OCI-M1 (cell line): ENCODE results near the gene AANAT.
A peak's percentile ranks its signal among the peaks of the same experiment; 100 is the strongest.

Experiments used
- DNase-seq: peaks from one replicate; lab custom pipeline; 2025; lab: John Stamatoyannopoulos, UW

The AANAT gene

DNA sequence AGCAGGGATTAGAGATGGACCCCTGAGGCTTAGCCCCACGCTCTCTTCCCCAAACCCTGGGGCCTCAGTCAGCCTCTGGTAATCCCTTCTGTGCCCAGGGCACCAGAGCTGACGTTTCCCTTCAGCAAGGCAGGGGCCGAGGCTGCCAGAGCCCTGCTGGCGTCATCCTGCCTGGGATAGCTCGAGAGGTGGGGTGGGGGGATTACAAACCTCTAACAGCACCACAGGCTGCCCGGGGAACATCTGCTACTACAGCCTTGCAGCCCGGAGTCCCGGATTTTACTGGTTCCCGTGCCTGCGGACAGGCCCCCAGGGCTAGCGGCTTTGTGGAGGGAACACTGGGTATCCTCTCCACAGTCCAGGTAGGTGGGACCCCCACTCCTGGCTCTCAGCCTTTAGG, at the start of gene AANAT:
AANAT (plus strand) TSS at position 238 of the 400 bp plus-strand sequence. CDS start 1,144 bp downstream, outside the sequence.
- DNase-seq = no peak

DNA sequence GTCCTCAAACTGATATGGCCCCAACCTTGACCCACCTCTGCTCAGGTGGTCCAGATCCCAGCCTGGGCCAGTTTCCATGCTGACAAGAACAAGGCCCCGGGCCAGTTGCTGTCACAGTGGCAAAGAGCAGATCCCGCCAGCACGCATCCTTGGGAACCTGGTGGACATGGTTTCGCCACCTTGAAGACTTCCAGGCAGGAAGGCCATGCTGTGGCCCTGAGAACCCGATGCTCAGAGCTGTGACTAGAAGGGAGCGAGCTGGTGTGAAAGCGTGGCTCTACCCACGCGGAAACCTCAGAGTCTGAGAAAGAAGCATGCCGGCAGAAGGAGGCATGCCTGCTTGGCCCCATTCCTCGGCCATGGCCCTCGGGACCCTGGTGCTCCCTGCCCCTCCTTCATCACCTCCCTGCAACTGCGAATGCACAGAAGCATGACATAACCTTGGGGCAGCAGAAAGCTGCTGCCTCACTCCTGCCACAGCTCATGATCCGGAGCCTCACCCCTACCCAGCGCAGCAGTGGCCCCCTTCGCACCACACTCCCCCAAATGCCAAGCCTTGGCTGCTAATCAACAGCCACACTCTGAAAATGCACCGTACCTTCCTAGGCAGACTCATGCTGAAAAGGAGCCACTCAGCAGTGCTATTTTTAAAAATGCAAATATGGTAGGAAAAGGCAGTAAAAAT, 47.7 kb upstream of the AANAT start:
- DNase-seq = no peak

DNA sequence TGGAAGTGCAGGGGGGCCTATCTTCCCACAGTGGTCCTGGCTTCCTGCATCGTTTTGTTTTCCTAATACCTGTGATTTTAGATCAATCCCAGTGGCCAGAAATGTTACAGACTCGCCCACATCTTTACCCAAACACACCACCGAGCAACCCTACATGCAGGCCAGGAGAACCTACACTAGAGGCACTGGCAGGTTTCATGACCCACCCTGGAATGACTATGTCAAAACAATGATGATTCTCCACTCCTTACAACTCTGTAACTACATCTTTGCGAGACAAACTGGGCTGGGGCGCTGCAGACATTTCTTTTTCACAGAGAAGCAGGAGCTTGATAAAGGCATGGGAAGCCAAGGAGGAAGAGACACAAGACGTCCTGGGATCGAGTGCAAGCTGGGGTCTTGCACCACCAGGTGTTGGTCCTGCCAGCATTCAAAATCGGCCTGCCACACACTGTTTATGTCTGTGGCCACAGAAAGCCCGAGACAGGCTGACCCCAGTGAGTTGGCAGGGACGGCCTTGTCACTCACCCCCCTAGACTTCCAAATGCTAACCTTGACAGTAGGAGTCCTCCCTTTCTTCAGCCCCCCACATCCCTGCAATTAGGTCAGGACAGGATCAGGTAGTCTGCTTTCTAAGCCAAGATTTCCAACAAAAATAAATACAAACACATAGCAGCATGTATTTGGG, 46.9 kb upstream of the AANAT start:
- DNase-seq = no peak

DNA sequence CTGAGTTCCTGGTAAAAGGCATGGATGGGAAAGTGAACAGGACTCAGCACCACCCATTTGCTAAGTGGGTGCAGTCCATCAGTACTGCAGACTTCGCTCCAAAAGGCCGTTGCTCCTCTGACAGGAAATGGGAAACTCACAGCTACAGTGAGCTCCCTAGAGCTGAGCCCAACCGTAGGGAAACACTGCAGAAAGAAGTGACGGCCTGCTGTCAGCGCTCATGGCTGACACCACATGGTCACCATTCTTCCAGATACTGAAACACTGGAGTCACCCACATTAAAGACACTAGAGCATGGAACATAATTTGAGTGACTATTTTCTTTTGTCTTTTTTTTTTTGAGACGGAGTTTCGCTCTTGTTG, 46.4 kb upstream of the AANAT start:
- no peak for DNase-seq

DNA sequence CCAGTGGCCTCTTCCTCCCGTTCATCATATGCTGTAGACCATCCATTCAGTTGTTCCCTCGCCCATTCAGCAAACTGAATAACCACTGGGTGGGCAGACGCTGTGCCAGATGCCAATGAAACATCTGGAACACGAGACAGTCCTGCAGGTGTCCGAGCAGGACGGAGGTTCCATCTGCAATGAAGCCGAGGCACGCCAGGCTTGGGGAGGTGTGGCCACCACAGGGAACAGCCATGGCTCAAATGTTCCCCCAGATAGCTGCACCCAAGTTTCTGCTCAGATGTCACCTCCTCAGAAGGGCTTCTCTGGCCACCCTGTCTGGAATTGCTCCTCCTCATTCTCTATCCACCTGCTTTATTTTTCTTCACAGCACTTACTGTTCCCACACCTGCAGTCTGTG, 45.0 kb upstream of the AANAT start:
- no peak for DNase-seq

DNA sequence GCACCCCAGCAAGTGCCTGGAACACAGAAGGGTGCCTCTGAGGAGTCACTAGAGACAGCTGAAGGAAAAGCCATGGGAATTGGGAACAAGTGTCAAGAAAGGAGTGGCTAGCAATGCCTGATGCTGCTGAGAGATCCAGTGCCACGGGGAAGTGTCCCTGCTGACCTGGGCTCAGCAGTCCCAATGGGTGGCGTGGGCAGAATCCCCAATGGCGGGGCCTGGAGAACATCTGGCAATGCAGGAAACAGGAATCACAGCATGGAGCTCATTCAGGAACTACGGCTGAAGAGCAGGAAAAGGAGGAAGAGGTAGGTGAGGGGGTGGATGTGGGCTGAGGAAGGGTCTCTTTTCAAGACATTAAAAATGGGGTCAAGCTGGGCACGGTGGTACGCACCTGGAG, 44.5 kb upstream of the AANAT start:
- DNase-seq = no peak

DNA sequence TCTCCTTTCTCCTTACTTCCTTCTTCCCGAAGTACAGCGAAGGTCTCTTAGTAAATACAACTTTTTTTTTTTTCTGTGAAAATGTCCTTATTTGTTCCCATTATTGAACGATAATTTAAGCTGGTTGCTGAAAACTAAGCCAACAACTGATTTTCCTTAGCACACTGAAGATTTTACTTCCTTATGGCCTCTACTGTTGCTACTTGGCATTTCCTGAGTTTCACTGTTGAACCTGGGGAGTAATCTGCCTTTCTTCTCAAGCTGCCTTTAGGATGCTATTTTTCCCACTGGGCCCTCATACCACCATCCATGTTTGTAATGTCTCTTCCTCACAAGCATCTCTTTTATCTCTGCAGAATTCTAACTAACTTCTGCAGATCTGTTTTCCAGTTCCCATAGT, 40.5 kb upstream of the AANAT start:
- DNase-seq = no peak

DNA sequence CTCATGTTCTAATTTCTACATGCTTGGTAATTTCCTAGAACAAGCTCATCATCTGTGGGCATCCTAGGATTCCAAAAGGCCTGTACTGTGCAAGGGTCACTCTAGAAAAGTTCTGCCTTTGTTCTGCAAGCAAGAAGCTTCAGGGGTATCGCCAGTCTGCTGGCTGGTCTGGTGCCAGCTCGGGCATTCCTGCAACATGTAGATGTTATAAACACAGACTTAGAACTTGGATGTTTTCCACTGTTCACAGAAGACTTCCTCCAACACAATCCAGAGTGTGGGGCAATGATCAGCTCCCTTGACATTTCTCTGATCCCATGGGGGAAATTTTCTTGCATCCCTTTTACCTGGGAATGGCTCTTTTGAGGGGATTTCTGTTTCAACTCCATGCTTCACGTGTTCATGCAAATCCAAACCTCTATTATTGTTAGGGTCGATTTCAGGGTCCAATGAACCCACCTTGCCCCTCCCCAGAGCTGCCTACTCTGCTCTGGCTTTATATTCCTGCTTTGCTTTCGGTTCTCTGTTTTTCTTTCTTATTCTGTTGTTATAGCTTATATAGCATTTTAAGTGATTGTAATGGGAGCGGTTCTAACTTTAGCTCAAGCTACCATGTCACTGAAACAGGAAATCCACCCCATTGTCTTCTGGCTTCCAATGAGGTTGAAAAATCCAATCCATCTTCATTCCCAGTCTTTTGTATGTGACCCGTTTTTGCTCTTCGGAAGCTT, 39.7 kb upstream of the AANAT start:
- DNase-seq = no peak

DNA sequence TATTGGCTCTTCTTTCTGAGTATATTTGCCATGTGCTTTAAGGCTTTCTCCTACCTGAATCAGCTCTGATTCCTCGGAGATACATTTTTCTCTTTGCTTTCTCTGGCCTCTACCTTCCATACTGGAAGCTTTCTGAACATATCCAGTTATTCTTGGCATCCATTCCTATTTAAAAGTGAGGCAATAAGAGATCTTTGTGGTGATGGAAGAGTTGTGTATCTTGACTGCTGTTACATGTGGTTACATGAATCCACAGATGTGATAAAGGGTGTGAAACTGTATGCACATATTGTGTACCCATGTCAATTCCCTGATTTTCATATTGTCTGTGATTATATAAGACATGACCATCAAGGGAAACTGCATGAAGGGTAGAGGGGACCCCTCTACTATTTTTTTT, 38.9 kb upstream of the AANAT start:
- DNase-seq = no peak

DNA sequence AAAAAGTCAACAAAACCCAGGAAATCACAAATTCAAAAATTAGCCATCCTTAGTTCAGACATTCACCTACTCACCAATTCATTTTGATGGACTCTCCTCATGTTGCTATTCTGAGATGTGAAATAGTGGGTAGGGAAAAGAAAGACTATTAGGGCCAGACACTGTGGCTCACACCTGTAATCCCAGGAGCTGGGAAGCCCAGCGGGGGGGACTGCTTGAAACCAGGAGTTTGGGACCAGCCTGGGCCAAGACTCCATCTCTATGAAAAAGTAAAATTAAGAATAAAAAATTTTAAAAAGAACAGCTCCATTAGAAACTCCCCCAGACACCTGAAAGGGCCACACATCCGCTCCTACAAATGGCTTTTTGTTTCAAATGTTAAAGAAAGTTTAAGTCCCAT, 35.9 kb upstream of the AANAT start:
- DNase-seq = no peak

DNA sequence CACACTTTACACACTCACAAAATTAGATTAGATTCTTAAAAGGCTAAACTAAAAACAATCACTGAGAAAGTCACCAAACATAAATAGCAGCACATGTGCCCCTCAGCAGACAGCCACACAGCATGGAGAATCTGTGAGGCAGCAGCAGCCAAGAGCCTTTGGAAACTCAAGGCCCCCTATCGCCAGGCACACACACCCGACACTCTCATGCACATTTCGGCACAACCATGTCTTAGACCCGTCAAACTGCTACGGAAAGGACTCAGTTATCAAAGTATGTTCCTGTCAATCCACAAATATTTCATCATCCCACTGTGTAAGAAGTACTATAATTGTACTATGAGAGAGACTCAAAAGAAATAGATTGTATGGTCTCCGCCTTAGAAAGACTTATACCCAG, 35.4 kb upstream of the AANAT start:
- DNase-seq = no peak

DNA sequence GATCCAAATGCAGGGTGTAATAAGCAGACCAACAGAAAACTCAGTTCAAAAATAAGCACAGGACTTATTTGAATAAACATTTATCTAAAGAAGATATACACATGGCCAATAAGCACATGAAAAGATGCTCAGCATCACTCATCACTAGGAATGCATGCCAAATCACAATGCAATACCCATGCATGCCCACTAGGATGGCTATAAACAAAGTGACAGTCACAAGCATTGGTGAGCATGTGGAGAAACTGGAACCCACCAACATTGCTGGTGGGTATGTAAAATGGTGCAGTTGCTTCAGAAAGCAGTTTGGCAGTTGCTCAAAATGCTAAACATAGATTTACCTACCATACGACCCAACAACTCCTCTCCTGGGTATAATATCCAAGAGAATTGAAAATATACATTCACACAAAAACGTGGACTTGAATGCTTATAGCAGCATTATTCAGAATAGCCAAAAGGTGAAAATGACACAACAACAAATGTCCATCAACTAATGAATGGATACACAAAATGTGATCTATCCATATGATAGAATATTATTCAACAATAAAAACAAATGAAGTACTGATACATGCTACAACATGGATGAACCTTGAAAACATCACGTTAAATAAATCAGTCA, 34.6 kb upstream of the AANAT start:
- DNase-seq = peak; percentile 7

DNA sequence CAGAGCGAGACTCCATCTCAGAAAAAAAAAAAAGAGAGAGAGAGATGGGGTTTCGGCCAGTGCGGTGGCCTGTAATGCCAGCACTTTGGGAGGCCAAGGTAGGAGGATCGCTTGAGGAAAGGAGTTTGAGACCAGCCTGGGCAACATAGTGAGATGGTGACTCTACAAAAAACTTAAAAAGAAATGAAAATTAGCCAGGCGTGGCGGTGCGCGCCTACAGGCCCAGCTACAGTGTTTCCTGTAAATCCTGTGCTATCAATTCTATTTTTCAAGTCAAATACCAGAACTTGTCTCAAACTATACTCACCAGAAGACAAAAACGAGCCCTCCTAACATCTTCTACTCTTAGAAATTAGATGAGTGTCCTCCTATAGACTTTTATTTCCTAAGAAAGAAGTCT, 33.7 kb upstream of the AANAT start:
- DNase-seq = no peak

DNA sequence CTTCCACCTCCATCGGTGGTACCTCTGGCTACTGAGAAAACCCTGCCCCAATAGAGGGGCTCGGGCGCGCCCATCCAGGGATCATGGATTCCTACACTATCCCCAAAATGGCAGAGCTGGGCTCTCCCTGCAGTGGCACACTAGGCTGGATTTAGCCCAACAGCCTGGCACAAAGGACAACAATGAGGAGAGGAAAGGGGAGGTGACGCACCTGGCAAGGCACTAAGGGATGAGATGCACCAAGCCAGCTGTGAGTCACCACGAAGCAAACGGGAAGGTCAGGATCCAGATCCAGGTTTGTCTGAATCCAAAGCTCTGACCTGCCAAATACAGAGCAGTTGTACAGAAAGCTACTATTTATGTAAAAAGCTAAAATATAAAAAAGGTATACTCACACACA, 32.5 kb upstream of the AANAT start:
- DNase-seq = no peak

DNA sequence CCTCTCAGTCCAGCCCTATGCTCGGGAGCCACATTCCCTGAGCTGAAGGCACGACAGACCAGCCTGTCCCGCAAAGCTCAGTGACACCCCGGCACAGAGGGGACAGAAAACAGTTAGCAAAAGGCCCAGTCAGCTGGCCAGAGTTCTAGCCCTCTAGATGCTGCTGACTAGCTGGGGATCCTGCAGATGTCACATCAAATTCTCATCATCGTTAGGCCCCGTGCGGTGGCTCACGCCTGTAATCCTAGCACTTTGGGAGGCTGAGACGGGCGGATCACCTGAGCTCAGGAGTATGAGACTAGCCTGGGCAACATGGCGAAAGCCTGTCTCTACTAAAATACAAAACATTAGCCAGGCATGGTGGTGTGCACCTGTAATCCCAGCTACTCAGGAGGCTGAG, 31.7 kb upstream of the AANAT start:
- no peak for DNase-seq

DNA sequence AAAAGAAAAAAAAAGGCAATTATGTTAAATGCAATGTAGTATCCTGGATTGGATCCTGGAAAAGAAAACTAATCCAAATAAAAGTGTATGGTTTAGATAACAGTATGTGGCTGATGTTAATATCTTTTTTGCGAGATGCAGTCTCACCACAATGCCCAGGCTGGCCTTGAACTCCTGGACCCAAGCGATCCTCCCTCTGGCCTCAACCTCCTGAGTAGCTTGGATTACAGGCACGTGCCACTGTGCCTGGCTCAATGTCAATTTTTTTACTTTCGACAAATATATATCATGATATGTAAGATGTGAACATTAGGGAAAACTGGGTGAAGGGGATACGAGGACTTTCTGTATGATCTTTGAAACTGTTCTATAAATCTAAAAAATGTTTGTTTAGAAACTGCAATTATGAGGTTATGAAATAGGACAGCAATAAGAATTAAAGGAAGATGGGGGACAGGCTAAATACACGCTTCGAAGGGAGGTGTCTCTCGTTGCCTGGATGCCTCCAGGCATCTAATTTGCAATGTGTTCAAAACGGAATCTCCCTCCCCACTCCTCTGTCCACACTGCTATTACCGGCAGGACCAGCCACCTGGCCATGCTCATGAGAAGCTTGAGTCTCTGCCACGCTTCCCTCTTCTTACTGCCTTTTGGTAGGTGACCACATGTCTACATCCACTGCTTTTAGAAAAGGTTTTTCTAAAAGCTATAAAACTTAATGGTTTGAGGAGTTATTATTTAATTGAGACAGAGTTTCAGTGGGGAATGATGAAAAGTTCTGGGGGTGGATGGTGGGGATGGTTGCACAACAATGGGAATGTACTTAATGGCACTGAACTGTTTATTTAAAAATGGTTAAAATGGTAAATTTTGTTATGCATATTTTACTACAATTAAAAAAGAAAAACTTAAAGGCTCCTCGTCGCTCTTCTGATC, 29.7 kb upstream of the AANAT start:
- no peak for DNase-seq

DNA sequence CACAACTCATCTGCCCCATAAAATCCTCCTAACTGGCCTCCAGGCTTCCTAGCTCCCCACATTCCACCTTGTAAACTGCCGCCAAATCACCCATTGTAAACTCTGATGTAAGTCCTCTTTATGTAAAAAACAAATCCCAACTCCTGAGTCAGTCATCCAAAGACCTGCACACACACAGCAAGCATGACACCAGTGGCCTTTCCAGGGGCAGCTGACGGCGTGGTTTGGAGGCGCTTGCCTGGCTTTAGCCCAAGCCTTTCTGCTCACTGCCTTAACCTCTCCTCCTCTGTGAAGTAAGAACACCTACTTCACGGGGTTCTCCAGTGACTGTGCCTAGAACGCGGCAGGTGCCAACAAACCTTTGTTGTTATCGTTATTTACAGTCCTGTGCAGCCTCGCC, 28.5 kb upstream of the AANAT start:
- DNase-seq = no peak

DNA sequence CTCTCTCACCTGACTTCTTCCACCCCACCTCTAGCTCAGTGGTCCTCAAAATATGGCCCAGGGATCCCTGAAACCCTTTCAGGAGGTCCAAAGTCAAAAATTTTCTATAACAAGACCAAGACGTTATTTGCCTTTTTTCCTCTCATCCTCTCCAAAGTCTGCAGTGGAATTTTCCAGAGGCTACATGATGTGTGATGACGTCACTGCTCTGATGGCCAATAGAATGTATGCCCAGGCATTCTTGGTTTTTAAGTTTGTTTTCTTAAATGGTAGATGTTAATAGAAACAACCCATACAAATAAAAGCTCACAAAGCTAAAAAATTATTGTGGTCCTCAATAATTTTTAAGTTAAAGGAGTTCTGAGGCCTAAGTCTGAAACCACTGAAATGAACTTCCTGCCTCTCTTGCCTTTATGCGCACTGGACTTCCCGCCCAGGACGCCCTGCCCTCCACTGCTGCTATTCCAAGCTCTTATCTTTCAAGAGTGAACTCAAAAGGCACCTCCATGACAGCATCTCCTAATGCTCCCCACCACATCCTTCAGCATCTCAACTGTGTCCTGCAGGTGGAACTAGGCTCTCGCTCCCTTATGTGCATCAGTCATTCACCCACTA, 28.0 kb upstream of the AANAT start:
- no peak for DNase-seq

DNA sequence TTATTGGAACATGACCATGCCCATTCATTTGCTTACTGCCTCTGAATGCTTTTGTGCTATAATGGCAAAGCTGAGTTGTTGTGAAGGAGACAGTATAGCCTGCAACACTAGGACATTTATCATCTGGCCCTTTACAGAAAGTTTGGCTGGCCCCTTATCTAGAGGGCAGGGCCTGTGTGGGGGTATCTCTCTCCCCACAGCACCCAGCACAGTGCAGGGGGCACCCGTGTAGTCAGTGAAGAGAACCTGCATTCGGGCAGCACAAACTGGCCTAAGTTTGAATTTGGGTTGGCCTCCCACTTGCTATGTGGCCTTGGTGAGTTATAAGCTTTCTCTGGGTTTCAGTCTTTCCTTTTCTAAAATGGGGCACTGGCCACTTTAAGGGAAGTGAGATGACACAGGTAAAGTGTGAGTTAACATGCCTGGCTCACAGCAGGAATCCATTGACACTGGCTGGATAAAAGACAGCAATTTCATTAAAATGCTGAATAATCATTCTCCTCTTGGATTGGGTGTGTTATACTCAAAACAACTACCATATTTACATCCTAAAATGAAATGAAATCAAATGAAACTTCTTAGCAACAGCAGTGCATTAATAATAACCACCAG, 26.5 kb upstream of the AANAT start:
- DNase-seq = peak; percentile 26

DNA sequence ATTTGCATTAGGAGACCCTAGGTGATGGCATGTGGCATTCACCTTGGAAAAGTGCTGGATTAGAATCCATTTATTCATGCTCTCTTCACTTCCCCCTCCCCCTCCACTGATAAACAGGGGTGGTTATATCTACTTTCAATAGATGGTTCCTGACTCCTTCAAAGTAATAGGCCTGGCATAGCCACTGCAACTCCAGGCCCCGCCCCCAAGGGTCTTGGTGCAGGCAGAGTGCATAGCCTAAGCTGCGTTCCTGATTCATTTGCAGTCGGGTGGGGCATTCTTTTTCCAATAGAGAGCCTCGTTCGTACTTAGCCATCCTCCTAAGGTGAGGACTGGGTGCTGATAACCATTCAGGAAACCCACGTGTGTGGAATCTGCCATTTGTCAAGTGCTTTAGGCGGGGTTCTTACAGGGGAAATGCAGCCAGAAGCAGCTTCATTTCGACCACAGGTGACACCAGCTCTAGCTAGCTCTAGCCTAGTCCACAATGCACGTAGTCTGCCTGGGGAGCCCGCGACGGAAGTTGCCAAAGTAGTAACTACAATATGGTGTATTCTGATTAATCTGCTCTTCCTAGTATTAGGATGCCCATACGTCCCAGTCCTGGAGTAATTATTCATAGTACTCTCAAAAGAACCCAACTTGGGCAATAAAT, 25.6 kb upstream of the AANAT start:
- no peak for DNase-seq
